SJCRH30 (cell line): ENCODE measurements around the gene ELOVL2. TPM values are rescaled to one million over a fixed set of nuclear protein-coding genes. Genes with fewer than 3 reads are reported as not detected.
"Not testable (repeated sequence)": the region's sequence is repeated elsewhere in the genome, so short reads cannot be mapped to it uniquely, and the experiment has no call there.

Experiments used
- DNase-seq, 2 experiments: peaks; one replicate each; pipeline ENCODE4 v3.0.0-alpha.2; 2015 to 2020
- H3K27ac ChIP-seq: fragments of 250-450 bp; sonication (Bioruptor Pico); 2 replicates; pipeline ENCODE4 v1.5.1; 2020; ENCODE audit warnings: mild to moderate bottlenecking, moderate library complexity
- H3K27me3 ChIP-seq: fragments of 250-450 bp; sonication (Bioruptor Pico); 2 replicates; pipeline ENCODE4 v1.5.1; 2020; ENCODE audit warnings: mild to moderate bottlenecking, moderate library complexity
- H3K36me3 ChIP-seq: fragments of 250-450 bp; sonication (Bioruptor Pico); 2 replicates; pipeline ENCODE4 v1.5.1; 2020; ENCODE audit warnings: mild to moderate bottlenecking, moderate library complexity
- H3K4me1 ChIP-seq: fragments of 250-450 bp; sonication (Bioruptor Pico); 2 replicates; pipeline ENCODE4 v1.5.1; 2020; ENCODE audit warnings: mild to moderate bottlenecking, moderate library complexity
- H3K4me3 ChIP-seq: fragments of 250-450 bp; sonication (Bioruptor Pico); 2 replicates; pipeline ENCODE4 v1.5.1; 2020; ENCODE audit warnings: mild to moderate bottlenecking, moderate library complexity
- H3K9me3 ChIP-seq: fragments of 250-450 bp; sonication (Bioruptor Pico); replicated peaks from 2 replicates; pipeline ENCODE4 v1.5.1; 2020; ENCODE audit warnings: mild to moderate bottlenecking, moderate library complexity
- total RNA-seq: library from RNA; depleted of rRNA; stranded (reverse); fragments of >200 nt; shearing (Covaris generic); gene quantifications from 2 replicates; pipeline ENCODE4 v1.2.3, GENCODE V29; 2014

ELOVL2 gene
- total RNA-seq, 1 experiment from 2014 or later, result 21.1 TPM

DNA sequence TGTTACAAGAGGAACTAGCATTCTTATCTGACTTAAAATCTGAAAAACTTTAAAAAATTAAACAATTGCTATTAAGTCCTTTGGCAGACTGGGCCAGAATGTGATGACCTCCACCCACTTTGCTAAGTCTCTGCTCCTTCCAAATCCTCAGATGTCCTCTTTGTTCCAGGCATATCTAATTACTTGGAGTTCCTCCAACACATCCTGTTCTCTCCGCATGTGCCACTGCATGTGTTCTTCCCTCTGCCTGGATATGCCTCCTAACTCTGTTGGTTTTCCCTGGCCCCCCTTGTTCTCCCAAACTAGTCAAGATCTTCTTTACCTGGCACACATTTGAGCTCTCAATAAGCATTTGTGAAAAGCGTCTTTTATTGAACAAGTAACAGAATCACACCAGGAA, 23.1 kb downstream of the ELOVL2 start:
- Histone ChIP-seq H3K9me3 (no peaks in the 10 kb centered on the region), H3K4me1 (peaks cover 8% of the 10 kb centered on the region; the same call in 1 of the 2 replicates), H3K27ac (peak overlapping the region; percentile 2; the same call in 1 of the 2 replicates), H3K36me3 (no peaks in the 10 kb centered on the region), H3K4me3 (no peak overlapping the region), H3K27me3 (no peaks in the 10 kb centered on the region)
- DNase-seq, result peak; percentile 4 to 41

GRCh38 chr6:11018225-11018624, 25.9 kb downstream of the ELOVL2 start:
- Histone ChIP-seq H3K9me3 (no peaks in the 10 kb centered on the region), H3K36me3 (no peaks in the 10 kb centered on the region), H3K4me3 (no peak overlapping the region), H3K27ac (no peak overlapping the region), H3K27me3 (no peaks in the 10 kb centered on the region), H3K4me1 (peaks cover 8% of the 10 kb centered on the region; the same call in 1 of the 2 replicates)
- DNase-seq, result no peak

- no peak overlapping the region for H3K4me3 ChIP-seq
- H3K9me3 ChIP-seq, result no peaks in the 10 kb centered on the region
- no peak for DNase-seq
- no peaks in the 10 kb centered on the region for H3K36me3 ChIP-seq
- peaks cover 8% of the 10 kb centered on the region; the same call in 1 of the 2 replicates for H3K4me1 ChIP-seq
- H3K27me3 ChIP-seq, result no peaks in the 10 kb centered on the region
- H3K27ac ChIP-seq, result no peak overlapping the region
Measured at GRCh38 chr6:11017090-11017489, 27.0 kb downstream of the ELOVL2 start.

DNA sequence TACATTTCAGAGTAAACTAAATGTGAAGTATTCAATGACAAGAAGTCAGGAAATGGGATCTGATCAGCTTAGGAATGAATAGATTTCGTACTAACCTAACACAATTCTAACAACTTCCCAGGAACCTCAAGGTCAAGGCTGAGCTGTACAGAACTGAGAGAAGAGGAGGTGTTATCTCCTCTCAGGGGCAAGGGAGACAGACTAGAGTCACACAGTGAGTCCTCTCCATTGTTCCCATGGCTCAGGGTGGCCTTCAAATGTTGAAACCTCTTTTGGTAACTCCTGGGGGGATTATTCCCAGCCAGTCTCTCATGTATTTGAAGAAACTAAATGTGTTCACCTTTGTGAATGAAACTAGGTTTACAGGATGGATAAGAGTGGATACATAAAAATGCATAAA, 27.7 kb downstream of the ELOVL2 start:
- Histone ChIP-seq H3K36me3 (no peaks in the 10 kb centered on the region), H3K27me3 (no peaks in the 10 kb centered on the region), H3K27ac (no peak overlapping the region), H3K4me1 (peaks cover 8% of the 10 kb centered on the region; the same call in 1 of the 2 replicates), H3K4me3 (no peak overlapping the region), H3K9me3 (no peaks in the 10 kb centered on the region)
- DNase-seq, result no peak

GRCh38 chr6:11015102-11015501, 29.0 kb downstream of the ELOVL2 start:
- no peak overlapping the region for H3K27ac ChIP-seq
- H3K4me3 ChIP-seq, result no peak overlapping the region
- no peak for DNase-seq
- H3K9me3 ChIP-seq, result no peaks in the 10 kb centered on the region
- no peaks in the 10 kb centered on the region for H3K4me1 ChIP-seq
- no peaks in the 10 kb centered on the region for H3K36me3 ChIP-seq
- H3K27me3 ChIP-seq, result no peaks in the 10 kb centered on the region

GRCh38 chr6:11013721-11014070, 30.4 kb downstream of the ELOVL2 start:
- DNase-seq, result no peak
- no peak overlapping the region for H3K27ac ChIP-seq
- H3K36me3 ChIP-seq, result no peaks in the 10 kb centered on the region
- no peaks in the 10 kb centered on the region for H3K27me3 ChIP-seq
- no peaks in the 10 kb centered on the region for H3K4me1 ChIP-seq
- H3K4me3 ChIP-seq, result no peak overlapping the region
- no peaks in the 10 kb centered on the region for H3K9me3 ChIP-seq

DNA sequence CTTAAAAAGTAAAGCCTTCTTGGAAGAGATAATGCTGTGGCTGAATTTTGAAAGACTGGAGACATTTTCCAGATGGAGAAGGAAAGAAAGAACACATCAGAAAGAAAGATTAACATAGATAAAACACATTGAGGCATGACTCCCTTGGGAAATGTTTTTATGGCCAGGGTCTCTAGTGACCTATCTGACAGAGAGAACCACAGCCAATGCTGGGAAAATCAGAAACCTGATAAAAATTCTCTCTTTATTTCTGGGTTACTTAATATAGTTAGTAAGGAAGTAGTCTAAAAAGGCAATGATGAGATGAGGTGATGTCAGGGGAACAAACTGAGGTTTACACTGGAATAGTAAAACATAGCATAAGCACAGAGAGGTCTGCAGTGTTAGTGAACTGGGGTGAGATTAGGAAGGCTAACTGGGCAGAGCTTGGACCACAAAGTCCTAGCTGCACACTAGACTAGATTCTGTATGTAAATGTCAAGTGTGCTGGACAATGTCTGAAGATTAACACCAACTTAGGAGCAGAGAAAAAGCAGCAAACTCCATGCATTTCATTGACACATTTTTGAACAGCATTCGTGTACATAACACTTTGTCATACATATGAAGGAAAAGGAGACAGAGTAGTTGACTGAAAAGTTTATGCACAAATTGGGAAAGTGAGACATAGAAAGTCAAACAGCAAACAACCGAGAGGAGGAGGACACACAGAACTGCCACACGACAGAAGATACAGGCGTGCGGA, 31.0 kb downstream of the ELOVL2 start:
- Histone ChIP-seq H3K9me3 (no peaks in the 10 kb centered on the region), H3K27me3 (no peaks in the 10 kb centered on the region), H3K36me3 (no peaks in the 10 kb centered on the region), H3K4me1 (no peaks in the 10 kb centered on the region), H3K4me3 (no peak overlapping the region), H3K27ac (no peak overlapping the region)
- no peak for DNase-seq

- no peaks in the 10 kb centered on the region for H3K36me3 ChIP-seq
- no peaks in the 10 kb centered on the region for H3K9me3 ChIP-seq
- H3K27me3 ChIP-seq, result no peaks in the 10 kb centered on the region
- H3K4me1 ChIP-seq, result no peaks in the 10 kb centered on the region
- DNase-seq, result no peak
- H3K4me3 ChIP-seq, result no peak overlapping the region
- H3K27ac ChIP-seq, result no peak overlapping the region
Measured at GRCh38 chr6:11012295-11012754, 31.8 kb downstream of the ELOVL2 start.

GRCh38 chr6:11011787-11012234, 32.3 kb downstream of the ELOVL2 start:
- H3K27me3 ChIP-seq, result no peaks in the 10 kb centered on the region
- no peaks in the 10 kb centered on the region for H3K9me3 ChIP-seq
- H3K4me1 ChIP-seq, result no peaks in the 10 kb centered on the region
- H3K36me3 ChIP-seq, result no peaks in the 10 kb centered on the region
- H3K27ac ChIP-seq, result no peak overlapping the region
- no peak overlapping the region for H3K4me3 ChIP-seq
- DNase-seq, result no peak

- H3K4me3 ChIP-seq, result no peak overlapping the region
- no peaks in the 10 kb centered on the region for H3K36me3 ChIP-seq
- H3K27me3 ChIP-seq, result no peaks in the 10 kb centered on the region
- no peaks in the 10 kb centered on the region for H3K9me3 ChIP-seq
- H3K27ac ChIP-seq, result no peak overlapping the region
- no peaks in the 10 kb centered on the region for H3K4me1 ChIP-seq
- DNase-seq, result peak in 1 of 2 experiments; percentile 4
Measured at GRCh38 chr6:11009353-11009752, 34.8 kb downstream of the ELOVL2 start.

GRCh38 chr6:11008821-11009220, 35.3 kb downstream of the ELOVL2 start:
- Histone ChIP-seq H3K27me3 (no peaks in the 10 kb centered on the region), H3K4me3 (no peak overlapping the region), H3K4me1 (no peaks in the 10 kb centered on the region), H3K27ac (no peak overlapping the region), H3K9me3 (no peaks in the 10 kb centered on the region), H3K36me3 (no peaks in the 10 kb centered on the region)
- no peak for DNase-seq

- no peak for DNase-seq
- Histone ChIP-seq H3K27ac (no peak overlapping the region), H3K4me1 (no peaks in the 10 kb centered on the region), H3K9me3 (no peaks in the 10 kb centered on the region), H3K4me3 (no peak overlapping the region), H3K27me3 (no peaks in the 10 kb centered on the region), H3K36me3 (no peaks in the 10 kb centered on the region)
Measured at GRCh38 chr6:11007715-11008608, 36.1 kb downstream of the ELOVL2 start.

DNA sequence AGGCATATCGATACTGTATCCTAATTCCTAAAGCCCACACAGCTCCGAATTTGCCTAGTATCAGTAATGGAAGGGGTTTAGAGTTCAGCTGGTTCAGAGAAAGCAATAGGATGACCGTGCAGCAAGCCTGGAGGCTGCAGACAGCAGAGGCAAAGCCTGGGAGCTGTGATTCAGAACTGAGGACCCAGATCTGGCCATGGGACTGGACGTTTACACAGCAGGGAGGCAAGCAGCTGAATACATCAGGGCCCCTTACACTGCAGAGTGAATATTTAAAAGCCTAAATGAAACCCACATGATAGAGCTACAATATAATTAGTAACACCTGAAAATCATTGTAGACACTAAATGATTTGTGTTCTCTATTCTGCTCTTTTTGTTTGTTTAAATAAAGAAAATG, 38.0 kb downstream of the ELOVL2 start:
- Histone ChIP-seq H3K4me1 (no peaks in the 10 kb centered on the region), H3K27ac (no peak overlapping the region), H3K36me3 (no peaks in the 10 kb centered on the region), H3K9me3 (no peaks in the 10 kb centered on the region), H3K27me3 (no peaks in the 10 kb centered on the region), H3K4me3 (no peak overlapping the region)
- DNase-seq, result no peak

- not testable (repeated sequence) for DNase-seq, H3K4me3 ChIP-seq, H3K27ac ChIP-seq, H3K36me3 ChIP-seq, H3K9me3 ChIP-seq, H3K27me3 ChIP-seq, H3K4me1 ChIP-seq
Measured at GRCh38 chr6:11003297-11003696, 40.8 kb downstream of the ELOVL2 start.

- no peak overlapping the region for H3K4me3 ChIP-seq
- H3K27me3 ChIP-seq, result no peaks in the 10 kb centered on the region
- no peak for DNase-seq
- H3K9me3 ChIP-seq, result no peaks in the 10 kb centered on the region
- H3K27ac ChIP-seq, result no peak overlapping the region
- peaks cover 2% of the 10 kb centered on the region; the same call in 1 of the 2 replicates for H3K36me3 ChIP-seq
- H3K4me1 ChIP-seq, result no peaks in the 10 kb centered on the region
Measured at GRCh38 chr6:11002176-11002575, 41.9 kb downstream of the ELOVL2 start.
